Calu3 (cell line): Measurements from ENCODE around the gene HSD17B11. TPM values are rescaled to one million over a fixed set of nuclear protein-coding genes. Genes with fewer than 3 reads are reported as not detected.
"Not testable (repeated sequence)": the region's sequence is repeated elsewhere in the genome, so short reads cannot be mapped to it uniquely, and the experiment has no call there.

Source experiments
- BruUV-seq: library from RNA; stranded (reverse); fragments of 400-500 nt; replicated peaks from 2 replicates; lab custom pipeline; 2021; lab: Mats Ljungman, UMichigan
- CTCF ChIA-PET: fragments of 300-600 bp; sonication (Branson Sonifier 250); formaldehyde crosslinking; loops from one replicate; lab custom pipeline; 2022; ENCODE audit warnings: antibody characterized with exemption; lab: Charles Lee
- DNase-seq: peaks from one replicate; pipeline ENCODE4 v3.0.0; 2022
- H3K27ac Mint-ChIP-seq: one replicate; pipeline ENCODE4 v1.8.0; 2022; ENCODE audit warnings: mixed read lengths; ENCODE audit not compliant: unreplicated experiment
- H3K27me3 Mint-ChIP-seq: one replicate; pipeline ENCODE4 v1.8.0; 2022; ENCODE audit warnings: mixed read lengths; ENCODE audit not compliant: unreplicated experiment
- H3K36me3 Mint-ChIP-seq: one replicate; pipeline ENCODE4 v1.8.0; 2022; ENCODE audit warnings: mild to moderate bottlenecking, moderate library complexity, mixed read lengths; ENCODE audit not compliant: insufficient read depth, unreplicated experiment
- H3K4me1 Mint-ChIP-seq: one replicate; pipeline ENCODE4 v1.8.0; 2022; ENCODE audit warnings: mild to moderate bottlenecking, low read depth, mixed read lengths; ENCODE audit not compliant: unreplicated experiment
- H3K4me3 Mint-ChIP-seq: one replicate; pipeline ENCODE4 v1.8.0; 2022; ENCODE audit warnings: mild to moderate bottlenecking, low read depth, moderate library complexity, mixed read lengths; ENCODE audit not compliant: unreplicated experiment
- H3K9me3 Mint-ChIP-seq: one replicate; pipeline ENCODE4 v1.8.0; 2022; ENCODE audit warnings: low read depth, mixed read lengths; ENCODE audit not compliant: unreplicated experiment
- CTCF ChIP-seq: fragments of 200-600 bp; IDR thresholded peaks from one replicate; pipeline ENCODE4 v1.8.0; 2022; ENCODE audit warnings: antibody characterized with exemption; ENCODE audit not compliant: unreplicated experiment
- intact Hi-C: fragments of 100-400 bp; cut with micrococcal nuclease; formaldehyde crosslinking; loops from one replicate; pipeline ENCODE4 v1.10.0; 2022; ENCODE audit not compliant: unreplicated experiment
- total RNA-seq: library from RNA; stranded (reverse); gene quantifications from 2 replicates; pipeline ENCODE4 v1.2.3, GENCODE V29; 2022

HSD17B11 gene
- total RNA-seq, 1 experiment from 2014 or later = 50.5 TPM

- CTCF ChIA-PET = no interaction called here
- no peak for DNase-seq
- intact Hi-C loops = no loop called here
- Mint-ChIP-seq H3K4me1 (peaks cover 30% of the 10 kb centered on the region), H3K9me3 (no peaks in the 10 kb centered on the region), H3K4me3 (no peak overlapping the region), H3K36me3 (no peaks in the 10 kb centered on the region), H3K27ac (no peak overlapping the region), H3K27me3 (no peaks in the 10 kb centered on the region)
- BruUV-seq = no TSS peak
- TF ChIP-seq CTCF = no peak
These were observed 19.2 kb upstream of the HSD17B11 start for GRCh38 chr4:87410157-87410556.

GRCh38 chr4:87409420-87409939 is 18.5 kb upstream of the HSD17B11 start:
- peaks cover 30% of the 10 kb centered on the region for H3K4me1 Mint-ChIP-seq
- no peaks in the 10 kb centered on the region for H3K27me3 Mint-ChIP-seq
- H3K4me3 Mint-ChIP-seq = no peak overlapping the region
- no peaks in the 10 kb centered on the region for H3K36me3 Mint-ChIP-seq
- CTCF ChIA-PET = no interaction called here
- BruUV-seq = no TSS peak
- no peak for TF ChIP-seq CTCF
- H3K9me3 Mint-ChIP-seq = no peaks in the 10 kb centered on the region
- no peak overlapping the region for H3K27ac Mint-ChIP-seq
- DNase-seq = no peak
- intact Hi-C loops = no loop called here

DNA sequence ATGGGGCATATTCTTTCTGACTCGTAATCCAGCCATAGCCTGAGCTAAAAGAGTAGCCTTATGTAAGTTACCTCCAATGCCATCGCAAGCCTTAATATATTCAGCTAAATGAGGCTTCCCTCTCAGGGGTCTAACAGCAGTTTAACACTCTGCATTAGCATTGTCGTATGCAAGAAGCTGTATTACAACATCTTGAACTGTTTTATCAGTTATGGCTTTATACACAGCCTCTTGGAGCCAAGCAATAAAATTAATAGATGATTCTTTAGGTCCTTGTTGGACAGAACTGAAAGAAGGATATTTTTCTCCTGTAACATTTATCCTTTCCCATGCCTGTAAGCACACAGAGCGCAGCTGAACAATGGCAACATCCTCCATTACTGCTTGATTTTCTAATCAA is 15.9 kb upstream of the HSD17B11 start:
- DNase-seq, H3K27ac Mint-ChIP-seq, H3K36me3 Mint-ChIP-seq, H3K9me3 Mint-ChIP-seq, H3K27me3 Mint-ChIP-seq, H3K4me3 Mint-ChIP-seq, intact Hi-C loops, BruUV-seq: not testable (repeated sequence)
- H3K4me1 Mint-ChIP-seq = peaks cover 30% of the 10 kb centered on the region
- CTCF ChIA-PET = interaction anchor here (1.5 kb wide), 1 partner anchor 16 kb away, joined by 4 read pairs; the partner anchor contains the start of gene HSD17B11

DNA sequence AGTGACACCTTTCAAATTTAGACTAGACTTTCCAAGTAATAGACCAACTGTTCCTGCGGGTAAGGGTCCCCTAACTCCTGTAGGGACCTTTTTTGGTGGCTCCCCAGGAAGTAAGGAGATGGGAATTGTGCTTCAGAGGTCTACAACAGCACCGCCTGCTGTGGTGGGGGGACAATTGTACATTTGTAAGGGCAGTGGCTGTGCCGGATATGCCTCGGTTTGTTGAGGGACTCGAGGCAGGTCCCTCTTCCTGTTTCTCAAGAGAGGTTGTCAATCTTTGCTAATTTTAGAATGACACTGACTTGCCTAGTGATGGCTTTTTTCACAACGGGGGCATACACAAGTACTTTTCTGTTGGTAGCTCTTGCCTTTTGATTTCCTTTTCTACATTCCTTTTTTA is 15.5 kb upstream of the HSD17B11 start:
- no peak for TF ChIP-seq CTCF
- intact Hi-C loops = no loop called here
- no peak overlapping the region for H3K27ac Mint-ChIP-seq
- no TSS peak for BruUV-seq
- no peaks in the 10 kb centered on the region for H3K9me3 Mint-ChIP-seq
- no peaks in the 10 kb centered on the region for H3K27me3 Mint-ChIP-seq
- H3K4me3 Mint-ChIP-seq = no peak overlapping the region
- no peak for DNase-seq
- peaks cover 30% of the 10 kb centered on the region for H3K4me1 Mint-ChIP-seq
- CTCF ChIA-PET = no interaction called here
- no peaks in the 10 kb centered on the region for H3K36me3 Mint-ChIP-seq

- no peaks in the 10 kb centered on the region for H3K36me3 Mint-ChIP-seq
- DNase-seq = no peak
- TF ChIP-seq CTCF = no peak
- H3K4me3 Mint-ChIP-seq = no peak overlapping the region
- no TSS peak for BruUV-seq
- intact Hi-C loops = no loop called here
- no peaks in the 10 kb centered on the region for H3K27me3 Mint-ChIP-seq
- H3K27ac Mint-ChIP-seq = no peak overlapping the region
- CTCF ChIA-PET = no interaction called here
- H3K4me1 Mint-ChIP-seq = peaks cover 25% of the 10 kb centered on the region
- H3K9me3 Mint-ChIP-seq = no peaks in the 10 kb centered on the region
These were observed 14.3 kb upstream of the HSD17B11 start for GRCh38 chr4:87405211-87405820.

GRCh38 chr4:87403732-87404131 is 12.7 kb upstream of the HSD17B11 start:
- H3K4me3 Mint-ChIP-seq, intact Hi-C loops, DNase-seq, H3K27ac Mint-ChIP-seq, CTCF ChIA-PET, BruUV-seq, H3K9me3 Mint-ChIP-seq, H3K27me3 Mint-ChIP-seq, H3K36me3 Mint-ChIP-seq: not testable (repeated sequence)
- peaks cover 10% of the 10 kb centered on the region for H3K4me1 Mint-ChIP-seq
